AG04449 (cell line): ENCODE measurements around the gene HOMER2.

Source experiments
- CTCF ChIA-PET: fragments of 350-600 bp; formaldehyde crosslinking; extraction: SDS; loops from one replicate; lab custom pipeline; 2021; ENCODE audit warnings: antibody characterized with exemption; lab: Yijun Ruan, JAX
- POLR2A ChIA-PET: fragments of 400-600, 350-600 bp; formaldehyde crosslinking; extraction: SDS; loops from one replicate; lab custom pipeline; 2020; ENCODE audit warnings: antibody characterized with exemption, inconsistent platforms; lab: Yijun Ruan, JAX
- DNase-seq: peaks from one replicate; pipeline ENCODE4 v3.0.0-alpha.2; 2010; ENCODE audit warnings: low read depth, low spot score
- H3K4me3 ChIP-seq: 2 replicates; pipeline ENCODE4 v1.5.1; 2011; ENCODE audit warnings: low read depth, mild to moderate bottlenecking, control low read depth, low read length
- CTCF ChIP-seq: IDR thresholded peaks from one replicate; pipeline ENCODE4 v1.5.1; 2011; ENCODE audit warnings: mild to moderate bottlenecking, moderate library complexity, low read length, control low read depth, inconsistent platforms; ENCODE audit not compliant: insufficient read depth; ENCODE audit errors: missing control alignments

HOMER2 gene

GRCh38 chr15:82851981-82852511 lies 100.5 kb downstream of the HOMER2 start:
- POLR2A ChIA-PET: interaction anchor here (0.6 to 1.2 kb wide), 3 partner anchors 10 to 134 kb away, joined by 3 to 4 read pairs (median 4); partner anchors contain the start of gene RAMAC
- H3K4me3 ChIP-seq: no peak overlapping the region
- CTCF ChIA-PET: interaction anchor here (1.1 to 3.4 kb wide), 3 partner anchors 20 to 159 kb away, joined by 4 to 28 read pairs (median 9); partner anchors contain the start of gene C15orf40
- TF ChIP-seq CTCF: no peak
- no peak for DNase-seq

GRCh38 chr15:82851306-82851850 lies 101.1 kb downstream of the HOMER2 start:
- H3K4me3 ChIP-seq: no peak overlapping the region
- POLR2A ChIA-PET: interaction anchor here (0.6 to 1.2 kb wide), 3 partner anchors 11 to 134 kb away, joined by 3 to 4 read pairs (median 4); partner anchors contain the start of gene RAMAC
- DNase-seq: no peak
- CTCF ChIA-PET: interaction anchor here (1.1 to 3.4 kb wide), 5 partner anchors 13 to 160 kb away, joined by 4 to 28 read pairs (median 9); partner anchors contain the start of gene C15orf40
- TF ChIP-seq CTCF: no peak

- DNase-seq: no peak
- ChIA-PET POLR2A (no interaction called here), CTCF (interaction anchor here (0.9 to 3.4 kb wide), 7 partner anchors 13 to 160 kb away, joined by 3 to 28 read pairs (median 6); partner anchors contain the start of gene C15orf40)
- TF ChIP-seq CTCF: no peak
- no peak overlapping the region for H3K4me3 ChIP-seq
Observed at GRCh38 chr15:82850731-82851130, 101.8 kb downstream of the HOMER2 start.

GRCh38 chr15:82849556-82850512 lies 102.7 kb downstream of the HOMER2 start:
- H3K4me3 ChIP-seq: no peak overlapping the region
- ChIA-PET CTCF (interaction anchor here (0.6 to 3.4 kb wide), 14 partner anchors 9 to 161 kb away, joined by 3 to 28 read pairs (median 4); partner anchors contain the start of gene C15orf40), POLR2A (no interaction called here)
- TF ChIP-seq CTCF: peak; percentile 54
- DNase-seq: no peak

- CTCF ChIA-PET: interaction anchor here (0.7 to 1.7 kb wide), 6 partner anchors 10 to 153 kb away, joined by 3 to 11 read pairs (median 4); no protein-coding TSS in a partner anchor
- TF ChIP-seq CTCF: no peak
- POLR2A ChIA-PET: no interaction called here
- no peak for DNase-seq
- no peak overlapping the region for H3K4me3 ChIP-seq
Observed at GRCh38 chr15:82848241-82848993, 104.1 kb downstream of the HOMER2 start.
